ENCODE data around the gene PIK3C3. TPM values are rescaled to one million over a fixed set of nuclear protein-coding genes. Genes with fewer than 3 reads are reported as not detected.

PIK3C3 gene
- total and polyA plus RNA-seq, 2 experiments from 2014 or later, result 24.9 to 54.7 TPM

DNA sequence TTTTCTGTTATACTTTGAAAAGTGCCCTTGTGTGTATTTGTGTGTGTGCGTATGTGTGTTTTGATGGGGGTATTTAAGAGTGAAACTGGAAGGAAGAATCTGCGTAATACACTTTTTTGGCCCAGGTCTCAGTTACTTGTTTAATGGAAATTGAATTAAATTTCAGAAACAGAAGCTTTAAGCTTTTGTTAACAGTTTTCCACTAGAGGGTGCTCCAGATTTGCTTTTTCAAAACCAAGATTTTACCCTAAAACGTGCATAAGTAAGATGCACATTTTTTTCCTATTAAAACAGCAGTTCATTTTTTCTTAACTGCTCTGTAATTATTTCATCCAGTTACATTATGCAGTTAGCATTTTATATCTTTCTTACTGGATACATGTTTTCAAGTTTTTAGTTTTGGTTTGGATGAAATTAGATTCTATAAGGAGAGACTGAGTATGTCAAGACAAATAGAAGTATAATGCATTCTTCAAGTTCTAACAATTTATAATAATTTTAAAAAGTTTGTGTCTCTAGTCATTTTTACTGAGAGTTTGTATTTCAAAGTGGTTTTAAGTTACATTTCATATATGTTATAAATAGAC, 97.2 kb downstream of the PIK3C3 start:
- Histone ChIP-seq H4K20me1 (ENCODE audit: insufficient read depth, poor library complexity, severe bottlenecking) (no peaks in the 10 kb centered on the region), H3K79me2 (no peaks in the 10 kb centered on the region), H3K27ac (no peak overlapping the region), H3K4me1 (ENCODE audit: insufficient read depth) (peaks cover 8% of the 10 kb centered on the region), H3K9me3 (ENCODE audit: low read depth) (no peaks in the 10 kb centered on the region), H3K27me3 (no peaks in the 10 kb centered on the region), H3K36me3 (replicated peaks; ENCODE audit: insufficient read depth, low read depth) (no peaks in the 10 kb centered on the region), H3K9me2 (replicated peaks; ENCODE audit: insufficient read depth) (no peaks in the 10 kb centered on the region), H3K4me3 (no peak overlapping the region), H3K4me2 (no peak overlapping the region), H2AFZ (no peak overlapping the region)
- DNase-seq (ENCODE audit: low spot score), result peak; percentile 34
- WGBS (ENCODE audit: low lambda C conversion rate, missing lambda C conversion rate), result 61% methylated on average over 3 of the region's 3 CpGs
- TF ChIP-seq EZH2phosphoT487 (IDR thresholded peaks at IDR 0.05; ENCODE audit: low read depth, severe bottlenecking, unreplicated experiment) (no peak), CTCF (IDR thresholded peaks at IDR 0.05; ENCODE audit: poor library complexity) (peak; percentile 57)

- peak overlapping the region; percentile 48 for H3K4me2 ChIP-seq
- H3K36me3 ChIP-seq (replicated peaks; ENCODE audit: insufficient read depth, low read depth), result no peaks in the 10 kb centered on the region
- DNase-seq (ENCODE audit: low spot score), result peak; percentile 77
- H3K27me3 ChIP-seq, result no peaks in the 10 kb centered on the region
- TF ChIP-seq EZH2phosphoT487 (IDR thresholded peaks at IDR 0.05; ENCODE audit: low read depth, severe bottlenecking, unreplicated experiment) (no peak), CTCF (IDR thresholded peaks at IDR 0.05; ENCODE audit: poor library complexity) (peak; percentile 90)
- no peaks in the 10 kb centered on the region for H3K4me1 ChIP-seq (ENCODE audit: insufficient read depth)
- H3K9me3 ChIP-seq (ENCODE audit: low read depth), result no peaks in the 10 kb centered on the region
- H4K20me1 ChIP-seq (ENCODE audit: insufficient read depth, poor library complexity, severe bottlenecking), result no peaks in the 10 kb centered on the region
- H3K79me2 ChIP-seq, result no peaks in the 10 kb centered on the region
- 19% methylated on average over 5 of the region's 5 CpGs for WGBS (ENCODE audit: low lambda C conversion rate, missing lambda C conversion rate)
- H3K4me3 ChIP-seq, result no peak overlapping the region
- H2AFZ ChIP-seq, result no peak overlapping the region
- H3K9me2 ChIP-seq (replicated peaks; ENCODE audit: insufficient read depth), result no peaks in the 10 kb centered on the region
- no peak overlapping the region for H3K27ac ChIP-seq
These were observed 98.3 kb downstream of the PIK3C3 start for GRCh38 chr18:42053188-42053781.

DNA sequence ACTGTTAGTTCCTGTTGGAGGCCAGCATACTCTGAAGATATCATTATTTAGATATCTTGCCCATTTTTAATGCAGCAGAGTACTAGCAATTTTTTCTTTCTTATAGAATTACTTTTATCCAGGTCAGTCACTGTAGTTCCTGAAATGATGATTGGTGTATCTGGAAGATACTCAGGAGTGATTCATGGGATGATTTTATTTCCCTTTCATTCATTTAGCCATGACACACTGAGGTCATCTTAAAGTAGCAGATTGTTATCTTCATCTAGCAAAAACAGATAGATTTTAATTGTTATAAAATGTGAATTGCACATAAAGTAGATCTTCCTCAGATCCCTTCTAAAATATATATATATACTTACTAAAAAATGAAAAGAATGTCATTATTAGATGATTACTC, 109.1 kb downstream of the PIK3C3 start:
- no peak for DNase-seq (ENCODE audit: low spot score)
- Histone ChIP-seq H3K9me2 (replicated peaks; ENCODE audit: insufficient read depth) (no peaks in the 10 kb centered on the region), H3K27ac (no peak overlapping the region), H3K9me3 (ENCODE audit: low read depth) (no peaks in the 10 kb centered on the region), H3K4me1 (ENCODE audit: insufficient read depth) (no peaks in the 10 kb centered on the region), H3K36me3 (replicated peaks; ENCODE audit: insufficient read depth, low read depth) (no peaks in the 10 kb centered on the region), H3K4me3 (no peak overlapping the region), H2AFZ (no peak overlapping the region), H3K4me2 (no peak overlapping the region), H3K79me2 (no peaks in the 10 kb centered on the region), H3K27me3 (no peaks in the 10 kb centered on the region), H4K20me1 (ENCODE audit: insufficient read depth, poor library complexity, severe bottlenecking) (no peaks in the 10 kb centered on the region)
- no peak for TF ChIP-seq CTCF (IDR thresholded peaks at IDR 0.05; ENCODE audit: poor library complexity)
- TF ChIP-seq EZH2 (IDR thresholded peaks at IDR 0.05; ENCODE audit: borderline replicate concordance), result no peak
- TF ChIP-seq EZH2phosphoT487 (IDR thresholded peaks at IDR 0.05; ENCODE audit: low read depth, severe bottlenecking, unreplicated experiment), result no peak
